ENCODE results near the gene FSTL5. TPM values are rescaled to one million over a fixed set of nuclear protein-coding genes. Genes with fewer than 3 reads are reported as not detected.

The FSTL5 gene
- total RNA-seq, 2 experiments from 2014 or later, result not detected

- CTCF ChIA-PET, result interaction anchor here (1.1 kb wide), 1 partner anchor 9 kb away, joined by 3 read pairs; no protein-coding TSS in a partner anchor
- Mint-ChIP-seq H3K4me3 (no peak overlapping the region), H3K9me3 (no peaks in the 10 kb centered on the region)
These were observed 827.2 kb downstream of the FSTL5 start for GRCh38 chr4:161336621-161337020.

DNA sequence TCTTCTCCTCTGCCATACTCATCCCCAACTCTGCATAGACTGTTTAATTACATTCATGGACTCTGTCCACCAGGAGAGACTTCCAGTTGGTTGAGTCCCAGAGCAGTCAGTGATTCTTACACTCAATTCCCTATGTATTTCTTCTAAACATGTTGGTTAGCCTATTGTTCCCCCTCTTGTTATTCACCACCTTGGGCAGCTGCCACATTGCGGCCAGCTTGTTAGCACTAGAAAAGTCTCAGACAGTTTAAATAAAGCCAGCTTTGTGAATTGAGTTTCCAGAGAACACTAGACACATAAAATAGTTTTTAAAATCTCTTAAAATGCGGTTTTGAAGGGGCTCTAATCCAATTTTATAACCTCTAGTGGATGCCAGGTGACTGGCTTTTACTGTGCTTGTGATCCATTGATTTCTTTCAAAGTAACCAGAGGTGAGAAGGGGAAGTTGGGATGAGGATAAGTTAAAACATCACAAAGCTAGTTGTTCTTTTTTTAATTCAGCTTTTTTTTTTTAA lies 827.7 kb downstream of the FSTL5 start:
- POLR2A ChIA-PET, result no interaction called here
- intact Hi-C loops (cut with micrococcal nuclease), result no loop called here
- H3K4me3 Mint-ChIP-seq, result no peak overlapping the region
- CTCF ChIA-PET, result interaction anchor here (1.1 kb wide), 1 partner anchor 9 kb away, joined by 3 read pairs; no protein-coding TSS in a partner anchor
- no peaks in the 10 kb centered on the region for H3K27me3 Mint-ChIP-seq
- DNase-seq, result no peak
- H3K27ac Mint-ChIP-seq, result no peak overlapping the region
- no peaks in the 10 kb centered on the region for H3K9me3 Mint-ChIP-seq
- no peaks in the 10 kb centered on the region for H3K36me3 Mint-ChIP-seq
- no peaks in the 10 kb centered on the region for H3K4me1 Mint-ChIP-seq (ENCODE audit: low read depth)

More at GRCh38 chr4:161336621-161337020, 827.2 kb downstream of the FSTL5 start:
- intact Hi-C loops (cut with micrococcal nuclease), result no loop called here
- H3K27me3 Mint-ChIP-seq, result no peaks in the 10 kb centered on the region
- H3K36me3 Mint-ChIP-seq, result no peaks in the 10 kb centered on the region
- DNase-seq, result no peak
- H3K4me1 Mint-ChIP-seq (ENCODE audit: low read depth), result no peaks in the 10 kb centered on the region
- H3K27ac Mint-ChIP-seq, result no peak overlapping the region
- POLR2A ChIA-PET, result no interaction called here
